Measurements from ENCODE around the gene TENM4.

- TF ChIP-seq CTCF (IDR thresholded peaks at IDR 0.05) (no peak), POLR2A (IDR thresholded peaks at IDR 0.05) (no peak), POLR2AphosphoS5 (IDR thresholded peaks at IDR 0.05) (no peak)
Measured at GRCh38 chr11:78666675-78667160, 774.1 kb downstream of the TENM4 start.
